NCI-H1694 (cell line): ENCODE data around the gene STRA6.

Experiments
- DNase-seq: peaks from one replicate; lab custom pipeline; 2025; lab: John Stamatoyannopoulos, UW

The STRA6 gene, protein sequence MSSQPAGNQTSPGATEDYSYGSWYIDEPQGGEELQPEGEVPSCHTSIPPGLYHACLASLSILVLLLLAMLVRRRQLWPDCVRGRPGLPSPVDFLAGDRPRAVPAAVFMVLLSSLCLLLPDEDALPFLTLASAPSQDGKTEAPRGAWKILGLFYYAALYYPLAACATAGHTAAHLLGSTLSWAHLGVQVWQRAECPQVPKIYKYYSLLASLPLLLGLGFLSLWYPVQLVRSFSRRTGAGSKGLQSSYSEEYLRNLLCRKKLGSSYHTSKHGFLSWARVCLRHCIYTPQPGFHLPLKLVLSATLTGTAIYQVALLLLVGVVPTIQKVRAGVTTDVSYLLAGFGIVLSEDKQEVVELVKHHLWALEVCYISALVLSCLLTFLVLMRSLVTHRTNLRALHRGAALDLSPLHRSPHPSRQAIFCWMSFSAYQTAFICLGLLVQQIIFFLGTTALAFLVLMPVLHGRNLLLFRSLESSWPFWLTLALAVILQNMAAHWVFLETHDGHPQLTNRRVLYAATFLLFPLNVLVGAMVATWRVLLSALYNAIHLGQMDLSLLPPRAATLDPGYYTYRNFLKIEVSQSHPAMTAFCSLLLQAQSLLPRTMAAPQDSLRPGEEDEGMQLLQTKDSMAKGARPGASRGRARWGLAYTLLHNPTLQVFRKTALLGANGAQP

DNA sequence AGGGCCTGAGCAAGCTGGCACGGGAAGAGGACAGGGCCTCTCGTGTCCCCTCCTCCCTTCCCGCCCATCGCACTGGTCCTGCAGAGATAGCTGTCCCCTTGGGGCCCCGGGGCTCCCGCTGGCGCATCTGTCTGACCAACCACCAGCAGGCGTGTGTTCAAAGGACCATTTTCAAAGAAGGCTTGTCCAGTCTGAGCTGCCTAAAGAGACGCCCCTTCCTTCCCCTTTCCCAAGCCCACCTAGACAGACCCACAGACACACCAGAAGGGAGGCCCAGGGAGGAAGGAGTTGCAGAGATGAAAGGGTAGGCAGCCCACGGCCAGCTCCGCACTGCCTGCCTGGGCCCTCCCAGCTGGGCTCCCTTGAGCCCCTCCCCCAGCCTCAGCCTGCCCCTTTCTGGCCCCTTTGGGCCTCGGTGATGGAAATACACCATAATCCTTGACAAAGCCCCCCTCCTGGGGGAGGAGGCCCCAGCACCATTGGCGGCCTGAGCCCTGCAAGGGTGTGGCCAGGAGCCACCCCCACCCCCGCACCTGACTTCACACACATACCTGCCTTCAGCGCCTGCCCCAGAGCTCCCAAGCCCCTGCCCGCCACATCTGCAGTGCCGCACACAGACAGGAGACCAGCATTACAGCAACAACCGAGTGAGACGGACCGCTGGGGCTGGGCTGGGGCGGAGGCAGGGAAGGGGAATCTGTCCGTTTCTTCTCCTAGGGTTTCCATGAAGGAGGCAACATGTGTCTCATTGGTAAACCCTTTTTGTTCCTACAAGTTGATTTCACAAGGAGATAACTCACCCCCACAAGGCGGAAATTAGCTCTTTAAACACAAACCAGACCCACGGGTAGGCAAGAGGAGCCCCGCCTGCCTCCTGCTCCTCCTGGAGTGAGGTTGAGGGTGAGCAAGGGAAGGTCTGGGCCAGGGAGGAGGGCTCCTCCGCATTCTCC is at the start of gene STRA6:
Gene STRA6, minus strand, starts transcription at position 336 of the 950 bp plus-strand sequence. CDS start 520 bp downstream, outside the sequence.
- DNase-seq, result peak; percentile 41

DNA sequence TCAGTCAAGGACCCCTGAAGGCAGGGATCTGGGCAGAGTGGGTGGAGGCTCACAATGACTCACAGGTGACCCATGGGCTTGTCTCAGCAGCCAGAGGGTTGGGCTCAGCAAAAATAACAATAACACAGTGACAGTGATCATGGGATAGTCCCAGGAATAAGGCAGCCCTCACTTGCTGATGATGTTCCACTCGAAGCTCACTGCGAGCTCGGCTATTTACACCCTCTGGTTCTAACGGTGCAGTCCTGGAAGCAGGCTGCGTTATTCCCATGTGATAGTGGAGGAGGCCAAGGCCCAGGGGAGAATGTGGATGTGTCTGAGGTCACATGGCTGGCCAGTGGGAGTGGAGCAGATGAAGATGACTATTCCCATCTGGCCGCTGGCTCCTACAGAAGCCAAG is 49.7 kb upstream of the STRA6 start:
- no peak for DNase-seq

DNA sequence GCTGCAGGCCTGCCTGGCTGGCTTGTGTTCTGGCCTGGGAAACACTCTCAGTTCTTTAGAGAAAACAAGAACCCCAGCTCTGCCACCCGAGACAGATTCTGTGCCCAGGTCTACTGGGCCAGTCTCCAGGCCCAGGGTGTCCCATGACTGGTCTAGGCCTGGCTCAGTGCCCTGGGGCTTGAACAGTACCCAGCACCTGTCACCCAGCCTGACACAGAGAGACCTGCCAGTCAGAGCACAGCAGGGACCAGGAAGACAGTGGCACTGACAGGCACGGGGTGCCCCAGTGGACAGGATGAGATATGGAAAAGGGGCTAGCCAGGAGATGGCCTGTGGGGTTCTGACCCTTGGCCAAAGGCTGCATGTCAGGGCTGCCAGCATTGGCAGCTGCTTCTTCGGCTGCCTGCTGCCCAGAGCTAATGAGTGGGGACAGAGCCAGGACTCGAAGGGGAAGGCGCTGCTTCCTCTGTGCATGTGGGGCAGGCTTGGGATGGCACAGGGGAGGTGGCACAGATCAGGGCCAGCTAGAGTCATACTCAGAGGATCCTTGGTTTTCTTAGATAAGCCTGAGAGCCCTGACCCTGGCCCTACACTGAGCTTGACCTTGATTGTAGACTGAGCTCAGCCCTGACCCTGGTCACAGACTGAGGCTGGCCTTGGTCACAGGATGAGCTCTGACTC is 48.7 kb upstream of the STRA6 start:
- DNase-seq, result no peak

DNA sequence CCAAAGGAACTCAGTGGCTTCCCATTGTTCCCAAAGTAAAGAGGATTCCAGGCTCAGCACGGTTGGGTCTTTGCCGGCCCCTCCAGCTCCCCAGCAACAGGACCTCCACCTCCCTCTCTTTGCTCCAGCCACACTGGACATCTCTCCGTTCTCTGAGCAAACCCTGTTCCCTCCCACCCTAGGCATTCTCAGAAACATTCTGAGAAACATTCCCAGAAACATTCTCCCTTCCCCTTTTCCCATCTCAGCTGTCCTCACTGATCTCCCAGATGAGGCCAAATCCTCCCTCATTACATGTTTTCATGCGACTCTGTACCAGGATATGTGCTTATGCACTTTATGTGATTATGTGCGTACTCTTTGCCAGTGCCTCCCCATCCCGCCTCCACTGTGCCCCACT is 47.7 kb upstream of the STRA6 start:
- no peak for DNase-seq

DNA sequence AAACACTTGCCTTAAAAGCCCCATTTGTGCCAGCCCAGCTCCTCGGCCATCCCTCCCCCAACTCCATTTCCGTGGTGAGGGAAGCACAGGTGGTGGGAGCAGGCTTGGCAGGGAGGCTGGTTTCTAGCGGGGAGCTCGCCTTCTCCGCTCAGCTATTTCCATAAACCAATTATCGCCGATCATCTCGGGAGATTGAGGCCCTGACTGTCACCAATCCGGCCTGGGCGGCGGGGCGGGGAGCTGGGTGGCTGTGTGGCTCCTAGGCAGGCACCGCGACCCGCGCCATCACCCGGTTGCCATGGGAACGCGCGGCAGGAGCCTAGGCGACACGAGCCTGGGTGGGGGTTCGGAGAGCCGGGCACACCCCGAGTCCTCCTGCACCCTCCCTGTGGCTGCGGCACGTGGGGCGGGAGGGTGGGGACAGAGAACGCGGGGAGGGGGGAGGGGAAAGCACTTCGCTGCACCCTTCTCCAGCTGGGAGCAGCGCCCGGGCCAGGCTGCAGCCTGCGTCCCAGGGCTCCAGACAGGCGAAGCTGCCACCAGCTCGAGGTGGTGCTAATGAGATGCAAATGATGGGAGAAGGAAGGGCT is 42.9 kb upstream of the STRA6 start:
- peak; percentile 85 for DNase-seq

DNA sequence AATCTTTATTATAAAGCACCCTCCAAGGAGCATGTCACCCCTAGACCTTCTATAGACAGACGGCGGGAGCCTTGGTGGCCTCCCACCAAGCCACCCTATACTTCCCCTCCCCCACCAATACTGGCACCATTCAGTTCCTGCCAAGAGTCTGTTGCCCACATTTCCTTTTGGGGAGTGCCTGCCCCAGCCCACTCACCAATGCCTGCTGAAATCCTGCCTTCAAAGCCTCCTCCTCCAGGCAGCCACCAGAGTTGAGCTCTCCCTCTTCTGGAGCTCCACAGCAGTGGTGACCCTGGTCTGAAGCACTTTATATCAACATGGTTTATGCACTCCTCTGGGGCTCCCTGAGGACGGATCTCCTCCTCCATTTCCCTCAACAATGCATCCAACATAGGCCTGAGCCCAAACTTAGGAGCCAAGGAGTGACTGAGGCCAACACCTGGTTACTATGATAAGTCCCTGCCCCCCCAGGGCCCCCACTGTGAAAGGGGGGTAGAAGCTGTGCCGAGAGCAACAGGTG is 42.3 kb upstream of the STRA6 start:
- no peak for DNase-seq

DNA sequence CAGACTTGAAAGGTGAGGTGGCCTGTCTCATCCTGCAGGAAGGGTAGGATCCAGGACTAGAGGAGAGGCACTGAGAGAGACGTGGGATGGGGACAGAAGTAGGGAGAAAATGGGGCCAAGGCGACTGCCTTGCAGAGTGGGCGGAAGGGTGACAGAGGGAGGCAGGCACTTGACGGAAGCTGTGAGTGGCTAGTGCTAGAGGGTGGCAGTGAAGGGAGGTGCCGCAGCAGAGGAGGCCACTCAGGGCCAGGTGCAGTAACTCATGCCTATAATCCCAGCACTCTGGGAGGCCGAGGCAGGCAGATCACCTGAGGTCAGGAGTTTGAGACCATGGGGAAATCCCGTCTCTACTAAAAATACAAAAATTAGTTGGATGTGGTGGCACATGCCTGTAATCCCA is 40.8 kb upstream of the STRA6 start:
- no peak for DNase-seq

DNA sequence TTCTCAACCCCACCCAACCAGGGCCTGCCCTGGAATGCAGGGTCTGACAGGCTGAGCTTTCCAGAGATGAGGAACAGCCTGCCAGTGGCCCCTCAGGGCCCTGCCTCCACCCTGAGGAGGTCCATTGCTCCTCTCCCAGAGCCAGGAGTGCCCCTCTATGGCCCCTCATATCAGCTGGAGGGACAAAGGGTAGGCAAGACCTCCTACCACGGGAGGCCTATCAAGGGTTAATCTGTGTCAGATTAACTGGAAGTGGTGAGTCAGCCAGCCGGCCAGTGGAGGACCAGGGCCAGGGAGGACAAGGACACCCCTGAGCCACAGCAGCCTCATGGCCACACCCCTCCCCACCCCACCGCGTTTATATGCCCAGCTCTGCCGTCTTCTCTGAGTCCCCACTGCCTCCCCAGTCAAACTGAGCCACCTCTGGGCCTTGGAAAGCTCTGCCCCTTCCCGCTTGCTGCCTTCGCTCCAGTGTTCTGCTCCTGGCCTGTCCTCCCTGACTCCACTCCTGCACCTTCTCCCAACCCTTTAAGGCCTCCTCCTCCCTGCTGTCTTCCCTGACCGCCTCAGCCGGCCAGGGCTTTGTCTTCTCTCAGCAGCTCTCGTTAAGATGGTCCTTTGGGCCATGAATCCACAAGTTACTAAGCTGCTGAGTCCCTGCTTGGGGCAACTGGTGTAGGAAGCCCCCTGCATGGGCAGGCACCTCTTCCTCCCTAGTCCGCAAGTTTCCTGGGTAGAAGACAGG is 40.0 kb upstream of the STRA6 start:
- DNase-seq, result no peak

DNA sequence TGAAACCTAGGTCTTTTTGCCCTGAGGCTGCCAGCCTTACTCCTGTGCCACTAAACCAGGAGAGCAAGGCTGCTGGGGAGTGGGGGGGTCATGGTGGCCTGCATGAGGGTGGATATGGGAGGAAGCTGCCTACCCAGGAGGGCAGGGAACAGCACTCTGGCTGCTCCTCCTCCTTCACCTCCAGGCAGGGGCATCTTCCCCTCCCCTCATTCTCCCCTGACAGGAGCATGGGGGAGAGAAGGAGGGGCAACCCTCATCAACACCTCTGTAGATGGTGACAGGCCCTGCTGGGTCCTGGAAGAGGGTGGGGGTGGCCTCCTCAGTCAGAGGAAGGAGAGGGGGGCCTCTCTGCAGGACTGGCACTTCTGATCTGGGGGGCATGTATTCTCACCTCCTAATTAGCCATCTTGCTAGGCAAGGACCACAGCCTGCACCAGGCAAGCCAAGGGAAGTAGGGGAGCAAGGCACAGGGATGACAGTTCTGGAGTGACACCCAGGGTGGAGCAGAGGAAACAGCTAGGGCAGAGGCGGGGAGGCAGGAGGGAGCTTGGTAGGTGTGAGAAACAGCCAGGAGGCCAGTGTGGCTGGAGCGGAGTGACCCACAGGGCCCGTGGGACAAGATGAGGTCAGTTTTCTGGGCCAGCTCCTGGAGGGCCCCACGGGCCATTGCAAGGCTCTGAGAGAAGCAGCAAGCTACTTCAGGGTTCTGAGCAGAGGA is 38.5 kb upstream of the STRA6 start:
- DNase-seq, result no peak

DNA sequence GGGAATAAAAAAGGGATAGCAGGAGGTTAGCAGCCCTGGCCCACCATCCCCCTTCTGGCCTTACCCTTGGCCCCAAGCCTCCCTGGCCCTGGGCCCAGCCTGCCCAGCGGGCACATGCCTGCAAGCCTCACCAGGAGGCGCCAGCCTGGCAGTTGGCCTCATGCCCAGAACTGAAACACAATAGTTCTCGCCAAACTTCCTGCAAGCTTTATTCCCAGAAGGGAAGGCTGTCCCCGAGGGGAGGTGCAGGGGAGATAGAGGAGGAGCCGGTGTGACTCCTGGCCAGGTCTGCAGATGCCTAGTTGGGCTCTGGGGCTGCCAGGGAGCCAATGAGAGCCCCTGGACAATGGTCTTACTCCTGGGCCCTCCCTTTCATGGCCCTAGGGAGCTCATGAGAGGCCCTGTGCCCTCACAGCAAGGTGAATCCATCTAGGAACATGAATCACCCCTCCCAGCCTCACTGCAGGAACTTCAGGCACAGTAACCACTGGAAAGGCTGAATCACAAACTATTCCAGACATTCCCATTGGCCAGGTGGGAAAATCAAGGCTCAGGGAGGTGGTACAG is 37.5 kb upstream of the STRA6 start:
- peak; percentile 90 for DNase-seq

DNA sequence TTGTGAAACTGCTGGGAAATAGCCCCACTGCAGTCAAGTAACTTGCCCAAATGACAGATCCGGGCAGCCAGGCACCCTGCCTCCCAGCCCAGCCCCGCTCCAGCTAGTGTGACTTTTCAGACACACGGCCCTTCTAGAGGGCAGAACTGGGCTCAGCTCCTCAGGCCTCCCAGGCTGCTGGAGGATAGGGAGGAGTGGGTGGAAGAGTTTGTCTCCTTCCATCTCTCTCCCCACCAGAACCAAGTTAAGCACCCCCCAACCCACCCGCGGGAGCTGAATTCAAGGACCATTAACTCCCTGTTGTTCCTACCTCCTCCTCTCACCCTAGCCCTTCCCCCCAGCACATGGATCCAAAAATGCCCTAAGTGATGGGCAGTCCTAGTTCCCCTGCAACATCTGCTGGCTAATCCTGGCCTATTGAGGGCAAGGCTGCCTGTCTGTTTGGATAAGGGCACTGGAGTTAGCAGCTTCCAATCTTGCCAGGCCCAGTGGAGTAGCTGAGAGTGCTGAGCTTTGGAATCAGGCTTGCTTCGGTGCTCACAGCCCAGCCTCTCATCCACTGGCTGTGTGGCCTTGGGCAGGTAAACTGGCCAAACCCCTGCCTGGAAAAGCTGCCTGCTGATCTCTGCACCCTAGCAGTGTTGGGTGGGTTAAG is 36.6 kb upstream of the STRA6 start:
- DNase-seq, result no peak

DNA sequence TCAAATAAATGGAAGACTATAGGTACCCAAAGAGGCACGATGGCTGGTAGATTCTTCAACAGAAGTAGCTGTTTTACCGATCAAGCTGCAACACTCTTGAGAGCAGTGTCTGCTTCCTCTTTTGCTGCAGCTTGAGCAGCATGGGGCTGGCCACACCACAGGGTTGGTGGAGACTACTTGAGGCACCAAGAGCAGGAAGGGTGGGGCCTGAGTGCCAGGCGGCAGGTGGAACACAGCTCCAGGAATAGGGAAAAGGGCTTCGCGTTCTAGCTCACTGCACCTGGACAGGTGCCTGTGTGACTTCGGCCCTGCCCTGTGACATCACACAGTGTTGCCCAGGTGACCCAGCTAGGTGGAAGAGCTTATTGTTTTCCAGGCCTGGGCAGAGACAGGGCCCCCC is 33.4 kb upstream of the STRA6 start, which contains the start of gene CCDC33:
Gene CCDC33, plus strand, starts transcription at position 365 of the 400 bp plus-strand sequence. CDS start 394 bp downstream, outside the sequence.
- no peak for DNase-seq

DNA sequence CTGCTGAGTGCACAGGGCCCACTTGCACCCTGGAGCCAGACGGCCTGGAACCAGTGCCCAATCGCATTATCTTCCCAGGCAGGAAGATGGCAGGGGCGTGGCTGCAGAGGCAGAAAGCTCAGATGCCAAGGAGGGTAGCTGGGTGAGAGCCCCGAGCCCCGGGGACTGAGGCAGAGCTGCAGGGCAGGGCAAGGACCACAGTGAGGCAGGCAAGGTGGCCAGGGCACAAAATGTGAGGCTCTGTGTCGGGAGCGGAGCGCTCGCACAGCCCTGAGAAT is 31.9 kb upstream of the STRA6 start:
- DNase-seq, result peak; percentile 21

DNA sequence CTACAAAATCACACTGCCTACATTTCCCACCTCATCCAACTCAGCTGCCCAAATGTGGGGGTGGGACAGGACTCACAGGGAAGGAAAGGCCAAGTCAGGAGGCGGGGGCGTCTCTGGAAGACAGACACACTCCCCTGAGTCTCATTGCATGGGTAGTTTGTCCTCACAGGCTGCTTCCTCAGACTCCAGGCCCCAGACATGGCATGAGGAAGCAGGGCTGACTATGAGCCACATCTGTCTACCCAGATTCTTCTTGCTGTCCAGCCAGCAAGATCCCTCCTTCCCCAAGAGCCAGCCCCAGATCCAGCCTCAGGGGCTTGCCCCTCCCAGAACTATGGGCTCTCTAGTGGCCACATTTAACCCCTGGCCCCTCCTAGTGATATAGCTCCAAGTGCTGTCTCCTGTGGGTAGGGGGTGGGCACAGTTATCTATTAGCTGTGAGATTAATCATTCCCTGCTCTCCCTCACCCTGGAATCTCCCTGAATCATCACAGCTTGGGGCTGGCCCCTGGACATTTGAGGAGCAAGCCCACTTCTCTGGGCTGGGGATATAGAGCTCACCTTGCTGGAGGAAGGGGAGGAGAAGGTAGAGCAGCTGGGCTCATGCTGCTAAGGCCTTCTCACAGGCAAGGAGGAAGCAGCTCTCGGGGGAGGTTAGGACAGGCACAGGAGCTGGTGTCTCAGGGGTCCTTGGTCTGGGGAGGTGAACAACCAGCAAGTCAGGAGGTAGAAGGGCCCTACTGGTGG is 31.4 kb upstream of the STRA6 start:
- no peak for DNase-seq

DNA sequence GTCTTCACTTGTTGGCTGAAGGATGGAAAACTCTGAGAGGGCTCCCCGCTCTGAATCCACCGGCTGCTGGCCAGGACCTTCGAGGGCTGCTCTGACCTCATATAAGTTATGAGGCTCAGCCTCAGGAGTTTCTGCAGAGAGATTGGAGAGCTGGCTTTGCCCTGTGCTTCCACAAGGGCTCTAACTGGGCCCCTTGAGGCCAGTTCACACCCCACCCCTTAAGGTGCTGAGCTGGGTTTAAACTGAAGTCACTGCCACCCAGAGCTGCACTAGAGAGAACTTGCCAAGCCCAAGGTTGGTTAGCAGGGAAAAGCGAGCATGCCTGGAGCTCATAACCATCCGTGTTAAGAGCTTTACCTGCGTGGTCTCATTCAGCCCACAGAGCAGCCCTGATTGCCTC is 30.8 kb upstream of the STRA6 start:
- DNase-seq, result no peak

DNA sequence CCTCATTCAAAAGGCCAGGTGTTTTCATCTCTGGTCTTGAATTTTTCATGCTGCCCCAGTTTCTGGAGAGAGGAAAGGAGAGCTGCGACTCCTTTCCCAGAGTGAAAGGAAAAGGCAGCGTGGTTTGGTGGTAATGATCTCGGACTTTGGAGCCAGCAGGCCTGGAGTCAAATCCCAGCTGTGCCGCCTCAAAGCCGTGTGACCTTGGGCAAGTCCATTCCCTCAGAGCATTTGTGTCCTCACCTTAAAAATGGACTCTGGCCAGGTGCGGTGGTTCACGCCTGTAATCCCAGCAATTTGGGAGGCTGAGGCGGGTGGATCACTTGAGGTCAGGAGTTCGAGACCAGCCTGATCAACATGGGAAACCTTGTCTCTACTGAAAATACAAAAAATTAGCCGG is 28.9 kb upstream of the STRA6 start:
- no peak for DNase-seq

DNA sequence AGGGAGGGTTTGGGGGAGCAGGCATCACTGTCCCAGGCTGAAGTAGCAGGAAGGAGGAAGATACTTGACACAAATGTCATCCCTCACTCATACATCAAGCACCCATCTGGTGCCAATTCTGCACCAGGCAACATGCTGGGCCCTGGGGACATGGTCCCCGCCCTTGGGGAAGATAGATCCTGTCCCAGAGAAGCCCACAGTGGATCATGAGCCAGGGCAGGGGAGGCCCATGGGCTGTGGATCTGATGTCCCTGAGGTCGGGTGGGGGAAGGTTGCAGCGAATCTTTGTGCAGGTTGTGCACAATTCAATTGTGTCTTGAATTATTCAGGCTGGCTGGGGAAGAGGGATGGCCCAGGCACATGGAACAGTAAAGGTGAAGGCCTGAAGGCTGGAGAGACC is 27.1 kb upstream of the STRA6 start:
- DNase-seq, result no peak

DNA sequence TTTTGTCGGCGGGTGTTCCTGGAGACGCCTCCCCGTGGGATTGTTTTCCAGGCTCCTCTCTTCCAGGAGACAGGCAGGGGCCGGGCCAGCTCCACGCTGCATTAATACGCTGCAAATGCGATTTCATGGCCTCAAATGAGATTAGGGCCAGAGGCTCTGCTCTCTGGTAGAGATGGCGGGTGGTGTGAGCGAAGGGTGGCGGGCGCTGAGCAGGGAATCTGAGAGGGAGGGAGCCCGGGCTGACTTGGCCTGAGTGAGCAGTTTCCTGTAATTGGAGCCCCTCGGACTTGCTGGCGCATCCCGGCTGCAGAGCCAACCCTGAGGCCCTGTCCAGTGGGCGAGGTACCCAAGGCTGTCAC is 26.1 kb upstream of the STRA6 start:
- no peak for DNase-seq
